Ovary (tissue), 9 donors: ENCODE measurements around the gene TNFRSF25. TPM values are rescaled to one million over a fixed set of nuclear protein-coding genes. Genes with fewer than 3 reads are reported as not detected.

Experiments
- DNase-seq, 5 donors: peaks; one replicate each; pipeline ENCODE4 v3.0.0-alpha.2; 2019 to 2020
- H3K27ac ChIP-seq, 2 donors: fragments of 200-600 bp; one replicate each; pipeline versions ENCODE4 v1.5.1 to v1.8.0; 2019 to 2022
- H3K27me3 ChIP-seq: fragments of 200-600 bp; one replicate; pipeline ENCODE4 v1.8.0; 2022
- H3K36me3 ChIP-seq: fragments of 200-600 bp; sonication (generic); one replicate; pipeline ENCODE4 v1.5.1; 2019
- H3K4me1 ChIP-seq: one replicate; pipeline ENCODE4 v1.8.1; 2013; ENCODE audit warnings: mild to moderate bottlenecking, moderate library complexity; ENCODE audit not compliant: insufficient read depth
- H3K4me3 ChIP-seq: fragments of 200-600 bp; sonication (generic); one replicate; pipeline ENCODE4 v1.5.1; 2017
- H3K9me3 ChIP-seq, 2 donors: fragments of 200-600 bp in 1 of 2; sonication (generic) in 1 of 2; one replicate each; pipeline versions ENCODE4 v1.5.1 to v1.8.1; 2013 to 2019; ENCODE audit warnings: mild to moderate bottlenecking in 1 of 2, moderate library complexity in 1 of 2
- EP300 ChIP-seq: sonication (generic); formaldehyde crosslinking; IDR thresholded peaks from one replicate; pipeline ENCODE4 v1.6.1; 2017; ENCODE audit warnings: antibody characterized with exemption
- POLR2A ChIP-seq: fragments of 450-650 bp; IDR thresholded peaks from one replicate; pipeline ENCODE4 v1.6.1; 2017; ENCODE audit warnings: antibody characterized with exemption, mild to moderate bottlenecking, moderate library complexity
- WGBS, 3 donors: extraction: QIAGEN DNeasy Blood & Tissue Kit in 1 of 3; methylation state at CpG; one replicate each; pipeline versions ENCODE4 v1.1.5 to v1.1.7; 2013 to 2017; 5-methylcytosine and 5-hydroxymethylcytosine counted together
- intact Hi-C, 4 donors: fragments of 100-400 bp; cut with DNase I; formaldehyde crosslinking; loops; one replicate each; pipeline versions ENCODE4 v1.11.0 to v1.15.1; 2022 to 2023
- polyA plus RNA-seq, 2 donors: library from polyadenylated mRNA; stranded (reverse); fragments of 200-250 nt in 1 of 2; fragments of 350-450 nt in 1 of 2; fragmentation: Illumina TruSeq in 1 of 2; extraction: RNeasy Lipid Tissue Mini Kit (QIAGEN cat#74804) in 1 of 2; gene quantifications; one replicate each; pipeline ENCODE4 v1.2.3, GENCODE V29; 2013 to 2014
- total RNA-seq, 7 donors: library from RNA; depleted of rRNA in 2 of 7; stranded (reverse); fragments of >200 nt in 2 of 7; fragmentation: NEBNext Ultra II Directional in 3 of 7; extraction: Animal tissue kit (Norgen Biotek cat#: 25700) in 3 of 7; gene quantifications; one replicate each; pipeline versions ENCODE4 v1.1.0 to v1.2.4, GENCODE V29; 2016 to 2023
- TF ChIP-seq, protein P1 (sequence below), 3 donors: fragments of 450-650 bp in 2 of 3; fragments of 200-600 bp in 1 of 3; IDR thresholded peaks; one replicate each; pipeline versions ENCODE4 v1.5.1 to v1.8.0; 2016 to 2022; ENCODE audit warnings: antibody characterized with exemption in 3 of 3, mild to moderate bottlenecking in 1 of 3
- donor health status: DM: no; HTN: no; CAD: no; lungs with moderate emphysema.
- donor health status: DM: no; HTN: no; CAD: no.
- donor health status: Bipolar disorder and iron deficiency.
- donor health status: DM: yes; HTN: yes; CAD: no.
- donor health status: DM: no; HTN: no; CAD: no.
- donor health status: DM: yes; HTN: yes; CAD: no.

TNFRSF25 gene
- total and polyA plus RNA-seq, 9 donors = 1.7 to 13.1 (median 7.7) TPM

DNA sequence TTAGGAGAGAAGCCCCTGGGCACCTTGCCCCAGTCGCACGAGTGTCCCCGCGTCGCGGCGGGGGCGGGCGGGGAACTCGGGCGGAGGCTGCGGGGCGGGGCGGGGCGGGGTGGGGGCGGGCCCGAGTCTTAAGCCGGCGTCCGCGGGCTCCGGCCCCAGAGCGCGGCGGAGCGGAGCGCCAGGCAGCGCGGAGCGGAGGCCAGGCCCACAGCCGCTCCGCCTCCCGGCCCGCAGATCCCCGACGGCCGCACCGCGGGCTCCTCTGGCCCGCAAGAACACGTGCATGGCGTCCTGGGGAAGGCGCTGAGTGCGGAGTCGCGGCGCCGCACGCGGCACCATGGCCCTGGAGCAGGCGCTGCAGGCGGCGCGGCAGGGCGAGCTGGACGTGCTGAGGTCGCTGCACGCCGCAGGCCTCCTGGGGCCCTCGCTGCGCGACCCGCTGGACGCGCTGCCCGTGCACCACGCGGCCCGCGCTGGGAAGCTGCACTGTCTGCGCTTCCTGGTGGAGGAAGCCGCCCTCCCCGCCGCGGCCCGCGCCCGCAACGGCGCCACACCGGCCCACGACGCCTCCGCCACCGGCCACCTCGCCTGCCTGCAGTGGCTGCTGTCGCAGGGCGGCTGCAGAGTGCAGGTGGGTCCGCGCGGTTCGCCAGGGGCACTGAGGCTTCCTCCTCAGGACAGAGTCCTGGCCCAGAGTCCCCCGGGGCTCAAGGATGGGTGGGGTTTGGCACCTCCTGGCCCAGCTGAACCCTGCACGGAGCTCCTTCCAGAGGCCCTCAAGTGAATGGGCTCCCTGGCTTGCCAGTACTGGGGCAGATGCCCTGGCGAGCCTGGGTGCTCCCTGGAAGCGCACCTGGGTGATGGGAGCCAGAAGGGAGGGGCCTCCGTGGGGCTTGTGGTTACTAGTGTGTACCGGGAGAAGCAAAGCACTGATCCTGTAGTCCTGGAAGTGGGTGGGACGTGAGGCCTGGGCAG is 41.1 kb downstream of the TNFRSF25 start, which contains the start of gene ESPN:
Gene ESPN, plus strand, starts transcription at position 158 of the 975 bp plus-strand sequence. Its CDS starts 180 bp downstream, at position 338.
- TF ChIP-seq, protein P1, sequence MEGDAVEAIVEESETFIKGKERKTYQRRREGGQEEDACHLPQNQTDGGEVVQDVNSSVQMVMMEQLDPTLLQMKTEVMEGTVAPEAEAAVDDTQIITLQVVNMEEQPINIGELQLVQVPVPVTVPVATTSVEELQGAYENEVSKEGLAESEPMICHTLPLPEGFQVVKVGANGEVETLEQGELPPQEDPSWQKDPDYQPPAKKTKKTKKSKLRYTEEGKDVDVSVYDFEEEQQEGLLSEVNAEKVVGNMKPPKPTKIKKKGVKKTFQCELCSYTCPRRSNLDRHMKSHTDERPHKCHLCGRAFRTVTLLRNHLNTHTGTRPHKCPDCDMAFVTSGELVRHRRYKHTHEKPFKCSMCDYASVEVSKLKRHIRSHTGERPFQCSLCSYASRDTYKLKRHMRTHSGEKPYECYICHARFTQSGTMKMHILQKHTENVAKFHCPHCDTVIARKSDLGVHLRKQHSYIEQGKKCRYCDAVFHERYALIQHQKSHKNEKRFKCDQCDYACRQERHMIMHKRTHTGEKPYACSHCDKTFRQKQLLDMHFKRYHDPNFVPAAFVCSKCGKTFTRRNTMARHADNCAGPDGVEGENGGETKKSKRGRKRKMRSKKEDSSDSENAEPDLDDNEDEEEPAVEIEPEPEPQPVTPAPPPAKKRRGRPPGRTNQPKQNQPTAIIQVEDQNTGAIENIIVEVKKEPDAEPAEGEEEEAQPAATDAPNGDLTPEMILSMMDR (IDR thresholded peaks at IDR 0.05) = no peak
- no peak for TF ChIP-seq EP300
- TF ChIP-seq POLR2A = no peak
- WGBS, 3 donors = 4 to 8% (median 4%) methylated on average over 23 to 99 of the region's 99 CpGs
- H3K27ac ChIP-seq = no peak within 1 kb of the TSS
- H3K36me3 ChIP-seq = no peaks in the 10 kb centered on the region
- H3K27me3 ChIP-seq = peaks cover 16% of the 10 kb centered on the region
- no peaks in the 10 kb centered on the region for H3K9me3 ChIP-seq
- intact Hi-C loops = no loop called here
- DNase-seq = no peak
- H3K4me1 ChIP-seq = no peaks in the 10 kb centered on the region
- H3K4me3 ChIP-seq = no peak within 1 kb of the TSS

DNA sequence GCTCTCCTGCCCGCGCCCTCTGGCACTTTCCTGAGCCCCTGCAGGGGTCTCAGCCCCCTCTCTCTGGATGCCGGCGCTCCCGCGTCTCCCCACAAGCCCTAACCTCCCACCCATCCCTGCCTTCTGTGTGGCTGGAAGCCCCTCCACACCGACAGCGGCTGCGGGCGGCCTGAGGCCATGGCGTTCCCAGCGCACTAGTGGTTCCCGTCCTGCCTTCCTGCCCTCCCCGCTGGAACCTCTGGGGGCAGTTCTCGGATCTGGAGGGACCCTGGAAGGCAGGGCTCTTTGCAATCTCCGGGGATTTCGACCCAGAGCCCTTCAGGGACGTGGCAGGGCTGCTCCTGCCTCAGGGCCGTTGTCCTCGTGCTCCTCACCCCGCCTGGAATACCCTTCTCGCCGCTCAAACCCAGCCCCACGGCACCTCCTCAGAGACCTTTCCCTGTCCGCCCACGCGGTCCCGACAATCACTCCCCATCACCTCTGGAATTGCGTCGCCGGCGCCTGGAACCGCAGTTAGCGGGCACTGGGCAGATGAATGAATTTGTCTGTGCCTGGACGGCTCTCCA is 41.9 kb downstream of the TNFRSF25 start:
- DNase-seq = no peak
- 2% methylated on average over 32 to 35 of the region's 35 CpGs for WGBS, 3 donors
- TF ChIP-seq, protein P1 (IDR thresholded peaks at IDR 0.05) = no peak
- TF ChIP-seq POLR2A (no peak), EP300 (no peak)
- Histone ChIP-seq H3K4me3 (no peak overlapping the region), H3K4me1 (no peaks in the 10 kb centered on the region), H3K9me3 (no peaks in the 10 kb centered on the region), H3K27me3 (peaks cover 16% of the 10 kb centered on the region), H3K27ac (no peak overlapping the region), H3K36me3 (no peaks in the 10 kb centered on the region)
- intact Hi-C loops = no loop called here

DNA sequence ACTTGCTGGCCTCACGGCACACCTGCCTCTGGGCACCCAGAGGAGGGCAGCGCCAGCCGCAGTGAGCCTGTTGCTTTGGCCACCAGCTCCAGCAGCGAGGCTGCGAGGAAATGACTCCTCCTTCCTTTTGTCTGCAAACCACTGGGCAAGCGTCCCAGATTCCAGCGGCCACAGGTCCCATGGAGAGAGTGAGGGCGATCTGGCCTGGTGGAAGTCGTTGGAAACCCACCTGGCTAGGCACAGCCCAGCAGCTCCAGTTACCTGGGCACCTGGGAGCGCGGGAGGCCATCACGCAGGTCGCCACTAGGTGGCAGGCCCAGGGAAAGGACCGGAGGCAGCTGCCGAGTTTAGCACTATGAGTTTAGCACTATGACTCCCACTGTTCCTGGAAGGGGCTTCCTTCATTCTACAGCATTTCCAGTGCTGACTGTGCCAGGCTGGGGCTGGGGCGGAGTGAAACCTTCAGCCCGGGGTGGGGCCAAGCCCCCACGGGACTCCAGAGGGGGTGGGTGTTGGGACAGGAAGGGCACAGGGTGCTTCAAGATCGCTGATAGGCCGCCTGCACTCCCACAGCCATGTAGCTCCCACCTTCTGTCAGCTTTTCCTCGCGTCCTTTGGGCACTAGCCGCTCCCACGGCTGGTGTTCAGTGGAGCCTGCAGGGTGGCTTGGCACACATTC is 42.5 kb downstream of the TNFRSF25 start:
- Histone ChIP-seq H3K9me3 (no peaks in the 10 kb centered on the region), H3K4me1 (no peaks in the 10 kb centered on the region), H3K36me3 (no peaks in the 10 kb centered on the region), H3K27me3 (peaks cover 16% of the 10 kb centered on the region), H3K4me3 (no peak overlapping the region), H3K27ac (no peak overlapping the region)
- TF ChIP-seq EP300 (no peak), POLR2A (no peak)
- TF ChIP-seq, protein P1 (IDR thresholded peaks at IDR 0.05) = no peak
- peak in 2 of 5 donors; percentile 41 to 51 for DNase-seq
- intact Hi-C loops = no loop called here
- WGBS, 3 donors = 3 to 8% (median 7%) methylated on average over 20 to 24 of the region's 24 CpGs

DNA sequence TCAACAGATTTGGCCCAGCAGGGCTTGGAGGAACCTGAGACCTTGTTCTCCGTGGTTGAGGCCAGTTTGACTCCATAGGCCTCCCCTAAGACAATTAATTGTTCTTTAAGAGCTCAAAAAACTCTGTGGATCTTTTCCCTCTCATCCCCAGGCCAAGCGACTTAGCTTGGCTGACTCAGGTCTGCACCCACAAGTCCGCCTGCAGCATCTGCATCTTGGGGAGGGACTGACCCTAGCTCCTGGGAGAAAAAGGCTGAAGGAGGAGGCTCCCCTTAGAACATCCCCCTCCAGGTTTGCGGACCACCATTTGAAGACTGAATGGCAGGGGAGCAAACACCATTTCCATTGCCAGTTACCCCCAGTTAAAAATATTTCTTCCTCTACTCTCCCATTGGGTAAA is 44.7 kb downstream of the TNFRSF25 start:
- H3K4me1 ChIP-seq = no peaks in the 10 kb centered on the region
- DNase-seq = no peak
- peaks cover 16% of the 10 kb centered on the region for H3K27me3 ChIP-seq
- TF ChIP-seq, protein P1 (IDR thresholded peaks at IDR 0.05) = no peak
- TF ChIP-seq EP300 = no peak
- TF ChIP-seq POLR2A = no peak
- intact Hi-C loops = no loop called here
- H3K27ac ChIP-seq = no peak overlapping the region
- no peaks in the 10 kb centered on the region for H3K36me3 ChIP-seq
- no peaks in the 10 kb centered on the region for H3K9me3 ChIP-seq
- 51 to 60% (median 58%) methylated on average over 4 of the region's 4 CpGs for WGBS, 3 donors
- no peak overlapping the region for H3K4me3 ChIP-seq
